ENCODE measurements around the gene ANKFN1.

The ANKFN1 gene

GRCh38 chr17:56175299-56175955 is 22.2 kb downstream of the ANKFN1 start:
- no peak for TF ChIP-seq CTCF (IDR thresholded peaks at IDR 0.05; ENCODE audit: borderline replicate concordance, control extremely low read depth, extremely low read depth, insufficient read depth, missing control alignments)
- no peak for DNase-seq (ENCODE audit: low spot score)
- in situ Hi-C loops (cut with MboI; ENCODE audit: low sequenced_read_pairs, unreplicated experiment), result no loop called here

DNA sequence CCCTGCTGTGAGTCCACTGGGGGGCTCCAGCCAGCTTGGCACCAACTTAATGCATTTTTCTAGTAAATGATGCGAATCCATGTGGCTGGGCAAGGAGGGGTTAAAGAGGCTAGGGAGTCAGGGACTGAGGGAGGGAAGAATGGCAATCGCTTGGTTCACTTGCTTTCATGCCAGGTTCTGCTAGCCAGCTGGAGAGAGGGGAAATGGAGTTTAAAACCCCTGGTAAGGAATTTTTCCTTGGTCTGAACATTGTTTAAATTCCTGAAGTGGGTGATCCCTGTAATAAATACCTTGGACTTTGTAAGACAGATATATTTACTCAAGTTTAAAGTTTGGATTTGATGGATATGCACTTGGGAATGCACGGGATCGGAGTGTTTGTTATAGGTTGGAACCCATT is 22.8 kb downstream of the ANKFN1 start:
- in situ Hi-C loops (cut with MboI; ENCODE audit: low sequenced_read_pairs, unreplicated experiment), result no loop called here
- TF ChIP-seq CTCF (IDR thresholded peaks at IDR 0.05; ENCODE audit: borderline replicate concordance, control extremely low read depth, extremely low read depth, insufficient read depth, missing control alignments), result no peak
- no peak for DNase-seq (ENCODE audit: low spot score)

DNA sequence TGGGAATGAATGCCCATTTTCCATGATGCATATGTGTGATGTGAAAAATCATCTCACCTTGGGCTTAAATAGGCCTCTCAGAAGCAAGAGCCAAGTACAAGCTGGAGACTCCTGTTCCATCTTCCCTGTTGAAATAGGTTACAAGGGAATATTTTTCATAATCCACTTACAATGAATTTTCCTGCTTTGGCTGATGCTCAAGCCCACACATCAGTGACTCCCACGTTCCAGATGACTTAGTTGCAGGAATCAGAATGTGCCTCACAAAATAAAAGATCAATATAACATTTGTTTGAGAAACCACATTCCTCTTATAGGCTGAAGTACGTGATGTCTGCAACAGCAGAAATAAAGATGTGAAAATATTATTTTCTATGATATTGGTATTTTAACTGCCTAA is 24.1 kb downstream of the ANKFN1 start:
- in situ Hi-C loops (cut with MboI; ENCODE audit: low sequenced_read_pairs, unreplicated experiment), result no loop called here
- no peak for TF ChIP-seq CTCF (IDR thresholded peaks at IDR 0.05; ENCODE audit: borderline replicate concordance, control extremely low read depth, extremely low read depth, insufficient read depth, missing control alignments)
- no peak for DNase-seq (ENCODE audit: low spot score)

GRCh38 chr17:56178203-56178602 is 24.9 kb downstream of the ANKFN1 start:
- no peak for TF ChIP-seq CTCF (IDR thresholded peaks at IDR 0.05; ENCODE audit: borderline replicate concordance, control extremely low read depth, extremely low read depth, insufficient read depth, missing control alignments)
- in situ Hi-C loops (cut with MboI; ENCODE audit: low sequenced_read_pairs, unreplicated experiment), result no loop called here
- no peak for DNase-seq (ENCODE audit: low spot score)

DNA sequence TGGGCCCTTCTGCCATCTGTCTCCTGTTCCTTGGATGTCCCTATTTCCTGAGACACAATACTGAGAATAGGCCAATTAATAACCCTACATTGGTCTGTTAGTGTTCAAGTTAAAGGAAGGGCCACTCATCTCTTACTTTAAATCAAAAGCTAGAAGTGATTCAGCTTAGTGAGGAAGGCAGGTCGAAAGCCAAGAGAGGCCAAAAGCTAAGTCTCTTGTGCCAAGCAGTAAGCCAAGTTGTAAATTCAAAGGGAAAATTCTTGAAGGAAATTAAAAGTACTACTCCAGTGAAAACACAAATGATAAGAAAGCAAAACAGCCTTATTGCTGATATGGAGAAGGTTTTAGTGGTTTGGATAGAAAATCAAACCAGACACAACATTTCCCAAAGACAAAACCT is 28.8 kb downstream of the ANKFN1 start:
- TF ChIP-seq CTCF (IDR thresholded peaks at IDR 0.05; ENCODE audit: borderline replicate concordance, control extremely low read depth, extremely low read depth, insufficient read depth, missing control alignments), result no peak
- no peak for DNase-seq (ENCODE audit: low spot score)
- in situ Hi-C loops (cut with MboI; ENCODE audit: low sequenced_read_pairs, unreplicated experiment), result no loop called here

- no peak for TF ChIP-seq CTCF (IDR thresholded peaks at IDR 0.05; ENCODE audit: borderline replicate concordance, control extremely low read depth, extremely low read depth, insufficient read depth, missing control alignments)
- no peak for DNase-seq (ENCODE audit: low spot score)
- in situ Hi-C loops (cut with MboI; ENCODE audit: low sequenced_read_pairs, unreplicated experiment), result no loop called here
These were observed 31.4 kb downstream of the ANKFN1 start for GRCh38 chr17:56184650-56185049.

Data from GM13976 (cell line).